Measurements from ENCODE around the gene THAP7.

Gene THAP7

DNA sequence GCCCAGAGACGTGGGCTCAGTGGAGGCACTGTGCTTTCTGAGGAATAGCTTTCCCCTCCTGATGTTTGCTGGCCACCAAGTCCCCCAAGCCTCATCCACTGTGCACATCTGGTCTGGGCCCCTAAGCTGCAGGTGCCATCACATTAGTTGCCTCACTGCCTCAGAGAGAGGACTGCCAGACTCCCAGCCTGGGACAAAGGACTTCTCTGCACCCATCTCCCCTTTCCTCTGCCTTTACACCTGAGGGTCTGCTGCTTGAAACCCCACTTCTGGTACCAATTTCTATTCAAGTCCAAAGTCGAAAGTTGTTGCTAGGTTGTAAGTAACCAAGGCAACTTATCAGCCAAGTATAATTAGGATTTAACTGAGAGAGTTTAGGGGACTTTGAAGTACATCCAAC is 23.5 kb downstream of the THAP7 start:
- DNase-seq: no peak

GRCh38 chr22:20977516-20978170 is 24.3 kb downstream of the THAP7 start:
- no peak for DNase-seq

DNA sequence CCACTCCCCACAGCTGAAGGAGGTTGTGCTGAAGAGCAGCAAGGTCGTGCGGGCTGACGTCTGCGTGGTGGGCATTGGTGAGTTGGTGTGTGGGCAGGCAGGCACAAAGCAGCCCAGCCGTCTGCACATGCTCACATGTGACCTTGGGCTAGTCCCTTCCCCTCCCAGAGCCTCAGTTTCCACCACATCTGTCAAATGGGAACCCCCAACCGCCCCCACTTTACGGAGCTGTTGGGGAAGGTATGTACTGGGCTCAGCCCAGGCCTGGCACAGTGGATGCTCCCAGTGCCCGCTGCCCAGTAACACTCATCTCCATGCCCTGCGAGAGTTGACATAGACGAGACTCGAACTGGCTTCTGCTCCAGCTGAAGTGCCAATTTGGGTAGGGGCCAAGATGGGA is 24.9 kb downstream of the THAP7 start:
- no peak for DNase-seq

DNA sequence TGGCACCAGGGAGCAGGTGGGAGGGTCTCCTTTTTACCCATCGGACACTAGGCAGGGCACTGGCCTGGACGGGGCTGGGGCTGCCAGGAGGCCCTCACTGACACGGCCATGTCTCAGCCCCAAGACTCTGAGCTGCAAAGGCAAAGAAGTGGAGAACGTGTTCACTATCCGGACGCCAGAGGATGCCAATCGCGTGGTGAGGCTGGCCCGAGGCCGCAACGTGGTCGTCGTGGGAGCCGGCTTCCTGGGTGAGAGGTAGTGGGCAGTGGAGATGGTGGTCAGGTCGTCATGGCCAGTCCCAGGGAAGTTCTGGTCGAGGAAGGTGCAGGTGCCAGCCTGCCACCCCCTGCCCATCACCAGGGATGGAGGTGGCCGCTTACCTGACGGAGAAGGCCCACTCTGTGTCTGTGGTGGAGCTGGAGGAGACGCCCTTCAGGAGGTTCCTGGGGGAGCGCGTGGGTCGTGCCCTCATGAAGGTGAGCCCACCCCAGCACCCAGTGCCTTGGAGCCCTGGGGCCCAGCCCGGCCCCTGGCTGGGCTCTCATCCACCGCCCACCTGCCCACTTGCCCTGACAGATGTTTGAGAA is 25.5 kb downstream of the THAP7 start:
- no peak for DNase-seq

DNA sequence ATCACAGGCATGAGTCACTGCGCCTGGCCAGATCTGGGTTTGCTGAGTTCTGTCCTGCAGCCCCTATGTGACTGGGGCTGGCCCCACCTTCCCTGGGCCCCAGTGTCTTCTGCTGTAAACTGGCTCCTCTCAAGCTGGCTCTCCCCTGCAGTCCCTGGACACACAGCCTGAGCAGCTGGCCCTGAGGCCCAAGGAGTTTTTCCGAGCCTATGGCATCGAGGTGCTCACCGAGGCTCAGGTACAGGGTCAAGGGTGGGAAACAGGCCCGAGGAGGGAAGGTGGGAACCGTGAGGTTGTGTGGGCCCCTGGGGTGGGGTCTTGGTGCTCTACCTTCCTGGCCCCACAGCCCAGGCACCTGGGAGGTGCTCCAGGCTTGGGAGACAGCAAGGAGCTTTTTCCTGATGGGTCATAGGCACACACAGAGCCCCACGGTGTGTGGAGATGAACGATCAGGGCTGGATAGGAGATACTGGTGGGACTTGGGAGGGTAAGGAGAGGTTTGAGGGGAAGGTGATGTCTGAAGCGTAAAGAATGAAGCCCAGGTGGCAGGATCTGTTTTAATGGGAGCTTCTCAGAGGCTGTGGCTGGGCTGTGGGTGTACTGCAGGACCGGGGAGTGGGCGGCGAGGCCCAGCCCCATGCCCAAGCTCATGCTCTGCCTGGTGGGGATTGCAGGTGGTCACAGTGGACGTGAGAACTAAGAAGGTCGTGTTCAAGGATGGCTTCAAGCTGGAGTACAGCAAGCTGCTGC is 26.2 kb downstream of the THAP7 start:
- DNase-seq: no peak

GRCh38 chr22:20974336-20974955 is 27.5 kb downstream of the THAP7 start:
- DNase-seq: no peak

DNA sequence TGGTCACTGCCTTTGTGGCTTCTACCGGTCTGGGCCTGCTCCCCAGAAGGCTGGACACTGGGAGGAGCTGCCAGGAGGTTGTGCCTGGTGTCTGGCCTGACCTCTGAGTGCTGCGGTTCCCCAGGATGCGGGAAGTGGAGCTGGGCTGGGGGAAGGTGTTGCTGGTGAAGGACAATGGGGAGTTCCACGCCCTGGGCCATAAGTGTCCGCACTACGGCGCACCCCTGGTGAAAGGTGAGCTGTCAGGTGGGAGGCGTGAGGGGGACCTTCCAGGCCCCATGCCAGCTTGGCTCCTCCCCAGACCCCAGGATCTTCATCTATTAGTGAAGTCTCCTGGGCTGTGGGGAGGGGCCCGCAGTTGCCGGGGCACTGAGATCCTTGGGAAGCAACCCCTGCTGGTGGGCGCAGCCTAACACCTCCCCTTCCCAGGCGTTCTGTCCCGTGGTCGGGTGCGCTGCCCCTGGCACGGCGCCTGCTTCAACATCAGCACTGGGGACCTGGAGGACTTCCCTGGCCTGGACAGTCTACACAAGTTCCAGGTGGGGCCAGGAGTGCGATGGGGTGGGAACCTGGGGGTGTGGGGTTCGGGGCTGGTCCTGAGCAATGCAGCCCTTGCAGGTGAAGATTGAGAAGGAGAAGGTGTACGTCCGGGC is 28.2 kb downstream of the THAP7 start:
- no peak for DNase-seq

DNA sequence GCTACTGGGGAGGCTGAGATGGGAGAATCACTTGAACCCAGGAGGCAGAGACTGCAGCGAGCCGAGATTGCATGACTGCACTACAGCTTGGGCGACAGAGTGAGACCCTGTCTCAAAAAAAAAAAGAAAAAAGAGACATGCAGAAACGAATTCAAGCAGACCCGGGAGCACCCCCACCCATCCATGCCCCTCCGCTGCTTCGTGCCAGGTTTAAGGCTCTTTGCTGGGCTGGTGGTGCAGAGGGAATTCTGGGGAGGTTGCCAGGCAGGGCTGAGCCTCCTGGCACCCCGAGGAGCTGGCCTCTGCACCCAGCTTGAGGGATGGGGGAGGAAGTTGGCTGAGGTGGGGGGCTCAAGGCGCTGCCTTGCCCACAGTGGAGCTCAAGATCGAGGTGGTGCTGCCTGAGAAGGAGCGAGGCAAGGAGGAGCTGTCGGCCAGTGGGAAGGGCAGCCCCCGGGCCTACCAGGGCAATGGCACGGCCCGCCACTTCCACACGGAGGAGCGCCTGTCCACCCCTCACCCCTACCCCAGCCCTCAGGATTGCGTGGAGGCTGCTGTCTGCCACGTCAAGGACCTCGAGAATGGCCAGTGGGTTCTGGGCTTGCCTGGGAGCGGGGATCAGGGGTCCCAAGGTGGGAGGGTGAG is 28.9 kb downstream of the THAP7 start:
- DNase-seq: no peak

GRCh38 chr22:20972014-20972694 is 29.8 kb downstream of the THAP7 start:
- peak; percentile 63 to 72 for DNase-seq

- no peak for DNase-seq
These were observed 30.8 kb downstream of the THAP7 start for GRCh38 chr22:20970939-20971657.

DNA sequence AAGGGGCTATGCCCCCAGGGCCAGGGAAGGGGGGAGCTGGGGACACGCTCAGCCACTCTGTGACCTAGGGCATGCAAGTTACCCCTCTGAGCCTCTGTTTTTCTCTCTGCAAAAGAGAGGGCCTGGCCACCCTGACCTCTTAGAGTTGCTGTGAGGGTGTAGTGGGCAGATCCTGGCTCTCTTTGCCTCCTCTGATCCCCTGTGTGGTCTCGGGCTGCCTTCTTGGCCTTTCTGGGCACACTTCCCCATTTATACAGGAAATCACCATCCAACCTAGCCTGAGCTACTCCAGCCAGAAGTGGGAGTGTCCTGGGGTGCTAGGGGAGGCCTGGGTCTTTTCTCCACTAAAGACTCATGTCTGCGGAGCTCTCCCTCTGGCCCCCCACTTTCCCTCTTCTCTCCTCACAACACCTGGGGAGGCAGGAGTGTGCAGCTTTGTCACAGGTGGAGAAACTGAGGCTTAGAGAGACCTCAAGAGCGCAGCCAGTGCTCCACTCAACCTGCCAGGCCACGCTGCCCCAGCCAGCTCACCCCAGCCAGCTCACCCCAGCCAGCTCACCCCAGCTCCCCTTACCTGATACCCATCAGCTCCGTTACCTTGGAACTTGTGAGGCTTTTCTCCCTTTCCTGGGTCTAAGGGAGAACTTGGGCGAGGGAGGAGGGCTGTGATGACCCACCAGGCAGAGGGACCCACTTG is 33.5 kb downstream of the THAP7 start:
- peak; percentile 59 to 66 for DNase-seq

DNA sequence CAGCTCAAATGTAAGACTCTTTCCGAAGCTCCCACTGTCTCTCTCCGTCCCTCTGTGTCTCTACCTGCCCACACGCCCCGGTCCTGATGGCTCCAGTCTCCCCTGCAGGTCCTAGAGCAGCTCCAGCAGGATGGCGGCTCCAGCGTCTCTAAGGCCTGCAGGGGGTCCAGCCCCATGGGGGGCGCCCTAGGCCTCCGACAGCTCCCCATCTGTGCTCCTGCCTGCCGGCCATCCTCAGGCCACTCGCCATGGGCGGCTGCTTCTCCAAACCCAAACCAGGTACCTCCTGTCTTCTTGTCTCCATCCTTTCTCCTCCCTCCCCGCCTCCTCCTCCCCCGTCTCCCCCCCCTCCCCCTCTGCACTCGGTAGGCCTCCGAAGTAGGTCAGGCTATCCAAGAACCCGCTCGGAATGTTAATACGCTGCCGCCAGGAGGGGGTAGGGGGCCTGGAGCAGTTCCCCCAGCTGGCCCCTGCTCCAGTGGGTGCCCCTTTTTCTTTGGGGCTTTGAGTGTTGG is 34.2 kb downstream of the THAP7 start:
- no peak for DNase-seq

GRCh38 chr22:20966883-20967696 is 34.8 kb downstream of the THAP7 start, which contains the start of gene AIFM3:
AIFM3 (plus strand) TSS chr22:20967255; CDS start chr22:20967945, 690 bp downstream.
- peak; percentile 7 to 15 for DNase-seq

DNA sequence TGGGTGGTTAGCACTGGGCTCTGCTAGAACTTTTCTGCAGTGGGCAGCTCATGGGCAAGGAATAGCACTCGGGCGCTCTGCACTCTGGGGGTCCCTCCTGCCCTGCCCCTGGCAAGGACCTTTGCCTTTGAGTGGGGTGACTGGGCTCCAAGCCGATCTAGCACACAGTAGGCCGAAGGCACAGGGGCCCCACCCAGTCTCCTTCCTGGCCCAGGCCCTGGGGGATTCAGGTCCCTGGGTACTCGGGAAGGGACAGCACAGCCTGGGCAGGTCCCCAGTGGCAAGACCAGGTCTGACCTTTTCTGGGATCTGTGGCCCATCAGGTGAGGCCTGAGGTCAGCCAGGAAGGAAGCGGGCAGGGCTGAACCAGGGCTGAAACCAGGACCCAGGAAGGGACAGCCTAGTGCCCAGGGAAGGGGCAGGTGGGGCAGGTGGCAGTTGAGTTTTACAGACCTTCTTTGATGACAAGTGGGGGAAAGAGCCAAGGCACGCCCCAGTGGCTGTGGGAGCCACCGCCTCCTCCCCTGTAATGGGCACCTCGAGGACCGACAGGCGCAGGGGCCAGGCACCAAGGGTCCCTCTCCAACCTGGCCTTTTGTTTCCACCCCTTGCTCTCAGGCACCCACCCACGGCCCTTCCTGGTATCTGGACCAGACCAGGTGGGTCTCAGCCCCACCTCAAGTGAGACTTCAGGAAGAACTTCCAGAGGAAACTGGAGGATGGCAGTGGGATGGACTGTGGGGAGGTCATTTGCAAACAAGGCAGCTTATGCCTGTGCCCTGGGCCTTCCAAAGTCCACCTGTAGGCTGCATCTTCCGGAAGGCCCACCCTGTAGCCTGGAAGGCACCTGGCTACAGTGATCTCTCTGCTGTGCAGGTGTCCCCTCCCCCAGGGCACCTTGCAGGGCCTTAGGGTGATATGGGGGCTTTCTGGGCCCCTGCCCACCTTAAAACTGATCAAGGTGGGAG is 35.7 kb downstream of the THAP7 start:
- DNase-seq: no peak

- no peak for DNase-seq
These were observed 36.6 kb downstream of the THAP7 start for GRCh38 chr22:20965104-20965887.

DNA sequence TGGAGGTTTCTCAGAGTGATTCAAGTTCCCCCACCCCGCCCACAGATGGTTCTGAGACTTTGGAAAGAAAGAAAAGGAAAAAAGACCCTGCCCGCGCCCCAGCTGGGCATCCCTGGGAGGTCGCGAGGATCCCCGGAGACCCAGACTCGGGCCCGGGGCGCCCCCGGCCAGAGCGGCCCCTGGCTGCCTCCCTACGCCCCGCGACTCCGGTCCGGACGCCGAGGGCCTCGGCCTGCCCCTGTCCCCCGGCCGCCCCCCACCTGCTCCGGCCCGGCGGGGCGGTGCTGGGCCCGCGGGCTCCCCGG is 37.2 kb downstream of the THAP7 start:
- DNase-seq: no peak

DNA sequence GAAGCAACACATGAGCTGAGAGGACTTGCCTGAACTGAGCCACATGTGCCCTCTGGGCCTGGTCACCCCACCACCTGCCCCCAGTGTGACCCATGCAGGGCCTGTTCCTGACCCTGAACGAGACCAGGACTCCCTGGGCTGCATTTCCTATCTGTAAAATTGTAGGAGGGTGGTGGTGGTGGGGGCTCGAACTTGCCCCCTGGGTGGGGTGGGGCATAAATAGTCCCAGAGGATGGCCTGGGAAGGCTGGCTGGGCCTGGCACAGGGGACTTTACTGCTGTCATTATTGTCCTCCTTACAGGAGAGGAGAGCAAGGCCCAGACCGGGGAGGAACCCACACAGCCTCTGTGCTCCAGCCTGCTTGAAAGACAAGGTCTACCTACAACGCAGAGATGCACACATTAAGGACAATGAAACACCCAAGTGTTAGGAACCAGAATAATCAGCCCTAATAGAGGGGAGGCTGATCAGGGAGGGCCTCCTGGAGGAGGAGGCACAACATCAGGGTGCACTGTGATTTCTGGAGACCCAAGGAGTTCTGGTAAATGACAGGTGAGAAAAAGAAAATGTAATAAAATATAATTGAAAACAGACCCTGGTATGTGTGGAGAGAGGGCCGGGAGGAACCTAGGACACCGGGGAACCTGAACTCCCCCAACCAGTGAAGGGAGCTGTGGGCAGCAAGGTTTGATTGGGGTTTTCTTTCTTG is 37.7 kb downstream of the THAP7 start:
- no peak for DNase-seq

Measured in inflammatory macrophage (primary cell).